ENCODE data around the gene MGAT4B. TPM values are rescaled to one million over a fixed set of nuclear protein-coding genes. Genes with fewer than 3 reads are reported as not detected.

MGAT4B gene
- polyA plus RNA-seq, 3 donors = 12.4 to 151 (median 14.3) TPM

GRCh38 chr5:179783128-179783527 is 23.5 kb downstream of the MGAT4B start:
- no peak overlapping the region for H3K4me3 Mint-ChIP-seq
- peaks cover 11 to 33% of the 10 kb centered on the region in 2 donors for H3K36me3 Mint-ChIP-seq
- peaks cover 33% of the 10 kb centered on the region for H3K79me2 ChIP-seq (ENCODE audit: insufficient read depth, low read length)
- no peak for TF ChIP-seq CTCF (IDR thresholded peaks at IDR 0.05)
- H3K4me2 ChIP-seq (replicated peaks; ENCODE audit: extremely low read depth, low read length, poor library complexity, severe bottlenecking) = no peak overlapping the region
- peaks cover 0 to 2% (median 0%) of the 10 kb centered on the region in 7 donors for H3K9me3 Mint-ChIP-seq
- peaks cover 0 to 6% of the 10 kb centered on the region in 2 donors for H3K36me3 ChIP-seq (replicated peaks in 1 of 2; ENCODE audit: control insufficient read depth in 1 of 2, insufficient read depth in 2 of 2, low read length in 2 of 2)
- no peak for DNase-seq
- no peak overlapping the region for H3K4me3 ChIP-seq (replicated peaks in 1 of 3; ENCODE audit: low read depth in 2 of 3, low read length in 3 of 3)
- intact Hi-C loops (cut with micrococcal nuclease) = no loop called here
- no peak overlapping the region for H3K9ac ChIP-seq (ENCODE audit: insufficient read depth, low read length, poor library complexity, severe bottlenecking)
- H2AFZ ChIP-seq (ENCODE audit: insufficient read depth, low read depth, low read length, poor library complexity, severe bottlenecking) = no peak overlapping the region
- 96% methylated on average over 9 of the region's 9 CpGs for WGBS (ENCODE audit: insufficient coverage)
- H3K9me3 ChIP-seq (replicated peaks in 1 of 2; ENCODE audit: control insufficient read depth in 1 of 2, insufficient read depth in 1 of 2, low read length in 2 of 2) = no peaks in the 10 kb centered on the region
- H3K27me3 ChIP-seq (ENCODE audit: control insufficient read depth in 2 of 2, insufficient read depth in 2 of 2, low read length in 2 of 2) = no peaks in the 10 kb centered on the region
- peaks cover 46 to 48% of the 10 kb centered on the region in 2 donors for H3K4me1 ChIP-seq (ENCODE audit: control insufficient read depth in 1 of 2, insufficient read depth in 2 of 2, low read length in 2 of 2)
- H3K27me3 Mint-ChIP-seq (ENCODE audit: low read depth in 3 of 3) = peaks cover 0 to 3% (median 3%) of the 10 kb centered on the region in 3 donors
- no peak overlapping the region for H3K27ac Mint-ChIP-seq
- peaks cover 49% of the 10 kb centered on the region for H4K20me1 ChIP-seq (ENCODE audit: insufficient read depth, low read length)
- no peak overlapping the region for H3K27ac ChIP-seq (ENCODE audit: low read depth in 1 of 2, low read length in 2 of 2)
- H3K4me1 Mint-ChIP-seq = peaks cover 54% of the 10 kb centered on the region

GRCh38 chr5:179781846-179782245 is 24.8 kb downstream of the MGAT4B start:
- TF ChIP-seq CTCF (IDR thresholded peaks at IDR 0.05) = no peak
- Mint-ChIP-seq H3K4me1 (peaks cover 65% of the 10 kb centered on the region), H3K27ac (no peak overlapping the region), H3K27me3 (ENCODE audit: low read depth in 3 of 3) (peaks cover 0 to 3% (median 3%) of the 10 kb centered on the region in 3 donors), H3K9me3 (peaks cover 0 to 2% (median 0%) of the 10 kb centered on the region in 7 donors), H3K36me3 (peaks cover 11 to 36% of the 10 kb centered on the region in 2 donors), H3K4me3 (no peak overlapping the region)
- Histone ChIP-seq H3K27me3 (ENCODE audit: control insufficient read depth in 2 of 2, insufficient read depth in 2 of 2, low read length in 2 of 2) (no peaks in the 10 kb centered on the region), H3K79me2 (ENCODE audit: insufficient read depth, low read length) (peaks cover 39% of the 10 kb centered on the region), H3K36me3 (replicated peaks in 1 of 2; ENCODE audit: control insufficient read depth in 1 of 2, insufficient read depth in 2 of 2, low read length in 2 of 2) (peaks cover 0 to 6% of the 10 kb centered on the region in 2 donors), H3K4me1 (ENCODE audit: control insufficient read depth in 1 of 2, insufficient read depth in 2 of 2, low read length in 2 of 2) (peaks cover 58 to 61% of the 10 kb centered on the region in 2 donors), H3K9me3 (replicated peaks in 1 of 2; ENCODE audit: control insufficient read depth in 1 of 2, insufficient read depth in 1 of 2, low read length in 2 of 2) (no peaks in the 10 kb centered on the region), H3K9ac (ENCODE audit: insufficient read depth, low read length, poor library complexity, severe bottlenecking) (no peak overlapping the region), H2AFZ (ENCODE audit: insufficient read depth, low read depth, low read length, poor library complexity, severe bottlenecking) (no peak overlapping the region), H3K27ac (ENCODE audit: low read depth in 1 of 2, low read length in 2 of 2) (no peak overlapping the region), H3K4me3 (replicated peaks in 1 of 3; ENCODE audit: low read depth in 2 of 3, low read length in 3 of 3) (no peak overlapping the region), H4K20me1 (ENCODE audit: insufficient read depth, low read length) (peaks cover 62% of the 10 kb centered on the region), H3K4me2 (replicated peaks; ENCODE audit: extremely low read depth, low read length, poor library complexity, severe bottlenecking) (no peak overlapping the region)
- no peak for DNase-seq
- intact Hi-C loops (cut with micrococcal nuclease) = no loop called here
- 100% methylated on average over 4 of the region's 4 CpGs for WGBS (ENCODE audit: insufficient coverage)
